Parathyroid adenoma (tissue), 2 donors: ENCODE data around the gene PTPN7.

Source experiments
- H2AFZ ChIP-seq: fragments of 300-600 bp; sonication (generic); one replicate; pipeline ENCODE4 v1.7.0; 2017; ENCODE audit warnings: antibody characterized with exemption, mild to moderate bottlenecking
- H3K27ac ChIP-seq: fragments of 300-600 bp; sonication (generic); one replicate; pipeline ENCODE4 v1.7.0; 2017
- H3K27me3 ChIP-seq: fragments of 300-600 bp; sonication (generic); one replicate; pipeline ENCODE4 v1.7.0; 2017; ENCODE audit warnings: low read length; ENCODE audit not compliant: control insufficient read depth, insufficient read depth
- H3K36me3 ChIP-seq: fragments of 300-600 bp; sonication (generic); one replicate; pipeline ENCODE4 v1.7.0; 2017; ENCODE audit warnings: low read length; ENCODE audit not compliant: control insufficient read depth, insufficient read depth
- H3K4me1 ChIP-seq: fragments of 300-600 bp; sonication (generic); one replicate; pipeline ENCODE4 v1.7.0; 2017; ENCODE audit warnings: control low read depth
- H3K4me2 ChIP-seq: fragments of 300-600 bp; sonication (generic); one replicate; pipeline ENCODE4 v1.7.0; 2017; ENCODE audit warnings: low read length
- H3K4me3 ChIP-seq: fragments of 300-600 bp; sonication (generic); one replicate; pipeline ENCODE4 v1.7.0; 2017; ENCODE audit warnings: low read depth, low read length
- H3K79me2 ChIP-seq: fragments of 300-600 bp; sonication (generic); one replicate; pipeline ENCODE4 v1.7.0; 2017; ENCODE audit warnings: control low read depth
- H3K9ac ChIP-seq: fragments of 300-600 bp; sonication (generic); one replicate; pipeline ENCODE4 v1.7.0; 2017; ENCODE audit warnings: mild to moderate bottlenecking
- H3K9me3 ChIP-seq: fragments of 300-600 bp; sonication (generic); one replicate; pipeline ENCODE4 v1.7.0; 2017; ENCODE audit warnings: low read length; ENCODE audit not compliant: control insufficient read depth
- TF ChIP-seq, protein P1 (sequence below): fragments of 300-600 bp; sonication (generic); IDR thresholded peaks from one replicate; pipeline ENCODE4 v1.7.0; 2017; ENCODE audit warnings: antibody characterized with exemption, mild to moderate bottlenecking
- donor health status: primary hyperparathyroidism.

Gene PTPN7

GRCh38 chr1:202154766-202155477 is 5.5 kb downstream of the PTPN7 start:
- Histone ChIP-seq H3K27me3 (no peaks in the 10 kb centered on the region), H3K4me2 (peak overlapping the region; percentile 29), H3K27ac (peak overlapping the region; percentile 71), H3K4me3 (peak overlapping the region; percentile 6), H3K79me2 (no peaks in the 10 kb centered on the region), H3K9me3 (no peaks in the 10 kb centered on the region), H3K9ac (no peak overlapping the region), H3K4me1 (peaks cover 9% of the 10 kb centered on the region), H2AFZ (peak overlapping the region; percentile 58), H3K36me3 (no peaks in the 10 kb centered on the region)
- TF ChIP-seq, protein P1, sequence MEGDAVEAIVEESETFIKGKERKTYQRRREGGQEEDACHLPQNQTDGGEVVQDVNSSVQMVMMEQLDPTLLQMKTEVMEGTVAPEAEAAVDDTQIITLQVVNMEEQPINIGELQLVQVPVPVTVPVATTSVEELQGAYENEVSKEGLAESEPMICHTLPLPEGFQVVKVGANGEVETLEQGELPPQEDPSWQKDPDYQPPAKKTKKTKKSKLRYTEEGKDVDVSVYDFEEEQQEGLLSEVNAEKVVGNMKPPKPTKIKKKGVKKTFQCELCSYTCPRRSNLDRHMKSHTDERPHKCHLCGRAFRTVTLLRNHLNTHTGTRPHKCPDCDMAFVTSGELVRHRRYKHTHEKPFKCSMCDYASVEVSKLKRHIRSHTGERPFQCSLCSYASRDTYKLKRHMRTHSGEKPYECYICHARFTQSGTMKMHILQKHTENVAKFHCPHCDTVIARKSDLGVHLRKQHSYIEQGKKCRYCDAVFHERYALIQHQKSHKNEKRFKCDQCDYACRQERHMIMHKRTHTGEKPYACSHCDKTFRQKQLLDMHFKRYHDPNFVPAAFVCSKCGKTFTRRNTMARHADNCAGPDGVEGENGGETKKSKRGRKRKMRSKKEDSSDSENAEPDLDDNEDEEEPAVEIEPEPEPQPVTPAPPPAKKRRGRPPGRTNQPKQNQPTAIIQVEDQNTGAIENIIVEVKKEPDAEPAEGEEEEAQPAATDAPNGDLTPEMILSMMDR = peak; percentile 41

GRCh38 chr1:202154148-202154765 is 6.1 kb downstream of the PTPN7 start:
- Histone ChIP-seq H3K9ac (no peak overlapping the region), H2AFZ (peak overlapping the region; percentile 58), H3K27ac (peak overlapping the region; percentile 71), H3K79me2 (no peaks in the 10 kb centered on the region), H3K4me3 (no peak overlapping the region), H3K4me1 (peaks cover 9% of the 10 kb centered on the region), H3K4me2 (peak overlapping the region; percentile 20), H3K27me3 (no peaks in the 10 kb centered on the region), H3K36me3 (no peaks in the 10 kb centered on the region), H3K9me3 (no peaks in the 10 kb centered on the region)
- TF ChIP-seq, protein P1 = no peak

- Histone ChIP-seq H3K4me1 (peaks cover 9% of the 10 kb centered on the region), H3K27ac (no peak overlapping the region), H3K9me3 (no peaks in the 10 kb centered on the region), H3K4me3 (no peak overlapping the region), H3K4me2 (no peak overlapping the region), H3K36me3 (no peaks in the 10 kb centered on the region), H3K27me3 (no peaks in the 10 kb centered on the region), H3K9ac (no peak overlapping the region), H3K79me2 (no peaks in the 10 kb centered on the region), H2AFZ (no peak overlapping the region)
- TF ChIP-seq, protein P1 = no peak
Measured at GRCh38 chr1:202153284-202153683, 7.1 kb downstream of the PTPN7 start.

DNA sequence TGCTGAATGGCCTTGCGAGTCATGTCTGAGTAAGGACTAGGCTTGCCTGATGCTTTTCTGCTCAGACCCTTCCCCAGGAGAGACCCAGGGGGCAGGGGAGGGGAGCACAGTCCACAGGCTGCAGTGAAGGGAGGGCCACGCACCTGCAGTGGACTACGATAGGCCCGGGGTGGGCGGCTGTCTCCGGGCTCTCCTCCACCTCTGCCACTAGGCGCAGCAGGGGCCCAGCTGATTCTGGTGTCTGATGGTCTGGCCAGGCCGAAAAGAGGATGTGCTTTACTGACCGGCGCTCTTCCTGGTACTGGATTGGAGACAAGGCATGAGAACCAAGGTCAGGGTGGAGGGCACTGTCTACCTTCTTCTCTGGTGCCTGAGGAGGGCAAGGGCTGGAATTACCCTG is 8.0 kb downstream of the PTPN7 start:
- no peak overlapping the region for H3K9ac ChIP-seq
- H3K9me3 ChIP-seq = no peaks in the 10 kb centered on the region
- no peak overlapping the region for H2AFZ ChIP-seq
- H3K36me3 ChIP-seq = no peaks in the 10 kb centered on the region
- H3K4me3 ChIP-seq = no peak overlapping the region
- no peak overlapping the region for H3K4me2 ChIP-seq
- no peaks in the 10 kb centered on the region for H3K27me3 ChIP-seq
- H3K27ac ChIP-seq = no peak overlapping the region
- no peaks in the 10 kb centered on the region for H3K79me2 ChIP-seq
- peaks cover 9% of the 10 kb centered on the region for H3K4me1 ChIP-seq
- TF ChIP-seq, protein P1 = no peak
